ENCODE data around the gene CAV3. TPM values are rescaled to one million over a fixed set of nuclear protein-coding genes. Genes with fewer than 3 reads are reported as not detected.

CAV3 gene
- total RNA-seq, 1 experiment from 2014 or later: 0.24 TPM

GRCh38 chr3:8736436-8736835, 2.8 kb downstream of the CAV3 start:
- Histone ChIP-seq H3K27ac (no peak overlapping the region), H3K9me3 (ENCODE audit: insufficient read depth, low read depth) (no peaks in the 10 kb centered on the region), H3F3A (ENCODE audit: insufficient read depth, low read depth) (peaks cover 20% of the 10 kb centered on the region; the same call in 1 of the 2 replicates), H3K79me2 (ENCODE audit: low read depth) (no peaks in the 10 kb centered on the region), H3K36me3 (ENCODE audit: low read depth) (no peaks in the 10 kb centered on the region), H3K4me1 (replicated peaks; ENCODE audit: insufficient read depth) (peaks cover 64% of the 10 kb centered on the region), H3K27me3 (ENCODE audit: insufficient read depth, low read depth) (no peaks in the 10 kb centered on the region), H3K9me2 (ENCODE audit: insufficient read depth) (no peaks in the 10 kb centered on the region), H3K4me3 (no peak overlapping the region), H2AFZ (no peak overlapping the region), H4K20me1 (ENCODE audit: insufficient read depth) (no peaks in the 10 kb centered on the region), H3K4me2 (no peak overlapping the region)
- ChIA-PET POLR2A (ENCODE audit: unreplicated experiment) (no interaction called here), CTCF (no interaction called here)
- intact Hi-C loops (cut with micrococcal nuclease; ENCODE audit: unreplicated experiment): no loop called here
- BruUV-seq (replicated peaks): no TSS peak
- DNase-seq: no peak
- TF ChIP-seq, protein P1, sequence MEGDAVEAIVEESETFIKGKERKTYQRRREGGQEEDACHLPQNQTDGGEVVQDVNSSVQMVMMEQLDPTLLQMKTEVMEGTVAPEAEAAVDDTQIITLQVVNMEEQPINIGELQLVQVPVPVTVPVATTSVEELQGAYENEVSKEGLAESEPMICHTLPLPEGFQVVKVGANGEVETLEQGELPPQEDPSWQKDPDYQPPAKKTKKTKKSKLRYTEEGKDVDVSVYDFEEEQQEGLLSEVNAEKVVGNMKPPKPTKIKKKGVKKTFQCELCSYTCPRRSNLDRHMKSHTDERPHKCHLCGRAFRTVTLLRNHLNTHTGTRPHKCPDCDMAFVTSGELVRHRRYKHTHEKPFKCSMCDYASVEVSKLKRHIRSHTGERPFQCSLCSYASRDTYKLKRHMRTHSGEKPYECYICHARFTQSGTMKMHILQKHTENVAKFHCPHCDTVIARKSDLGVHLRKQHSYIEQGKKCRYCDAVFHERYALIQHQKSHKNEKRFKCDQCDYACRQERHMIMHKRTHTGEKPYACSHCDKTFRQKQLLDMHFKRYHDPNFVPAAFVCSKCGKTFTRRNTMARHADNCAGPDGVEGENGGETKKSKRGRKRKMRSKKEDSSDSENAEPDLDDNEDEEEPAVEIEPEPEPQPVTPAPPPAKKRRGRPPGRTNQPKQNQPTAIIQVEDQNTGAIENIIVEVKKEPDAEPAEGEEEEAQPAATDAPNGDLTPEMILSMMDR (conservative IDR thresholded peaks at IDR 0.05): no peak
- no peak for TF ChIP-seq EZH2 (IDR thresholded peaks at IDR 0.05; ENCODE audit: low read depth)

- no peaks in the 10 kb centered on the region for H3K79me2 ChIP-seq (ENCODE audit: low read depth)
- no TSS peak for BruUV-seq (replicated peaks)
- no peaks in the 10 kb centered on the region for H3K27me3 ChIP-seq (ENCODE audit: insufficient read depth, low read depth)
- H3K4me2 ChIP-seq: no peak overlapping the region
- intact Hi-C loops (cut with micrococcal nuclease; ENCODE audit: unreplicated experiment): no loop called here
- no peaks in the 10 kb centered on the region for H3K9me2 ChIP-seq (ENCODE audit: insufficient read depth)
- no peaks in the 10 kb centered on the region for H3K9me3 ChIP-seq (ENCODE audit: insufficient read depth, low read depth)
- no peak overlapping the region for H3K27ac ChIP-seq
- no peaks in the 10 kb centered on the region for H3K36me3 ChIP-seq (ENCODE audit: low read depth)
- TF ChIP-seq, protein P1 (conservative IDR thresholded peaks at IDR 0.05): no peak
- TF ChIP-seq EZH2 (IDR thresholded peaks at IDR 0.05; ENCODE audit: low read depth): no peak
- POLR2A ChIA-PET (ENCODE audit: unreplicated experiment): no interaction called here
- no peak for DNase-seq
- CTCF ChIA-PET: no interaction called here
- peaks cover 69% of the 10 kb centered on the region for H3K4me1 ChIP-seq (replicated peaks; ENCODE audit: insufficient read depth)
- H2AFZ ChIP-seq: no peak overlapping the region
- no peak overlapping the region for H3K4me3 ChIP-seq
- peaks cover 25% of the 10 kb centered on the region; the same call in 1 of the 2 replicates for H3F3A ChIP-seq (ENCODE audit: insufficient read depth, low read depth)
- H4K20me1 ChIP-seq (ENCODE audit: insufficient read depth): no peaks in the 10 kb centered on the region
Measured at GRCh38 chr3:8737301-8737700, 3.7 kb downstream of the CAV3 start.

GRCh38 chr3:8737823-8738222, 4.2 kb downstream of the CAV3 start:
- no peaks in the 10 kb centered on the region for H3K36me3 ChIP-seq (ENCODE audit: low read depth)
- peaks cover 69% of the 10 kb centered on the region for H3K4me1 ChIP-seq (replicated peaks; ENCODE audit: insufficient read depth)

More at GRCh38 chr3:8737823-8738222, 4.2 kb downstream of the CAV3 start:
- BruUV-seq (replicated peaks): no TSS peak
- Histone ChIP-seq H3K4me2 (no peak overlapping the region), H3K9me3 (ENCODE audit: insufficient read depth, low read depth) (no peaks in the 10 kb centered on the region), H3K9me2 (ENCODE audit: insufficient read depth) (no peaks in the 10 kb centered on the region), H2AFZ (no peak overlapping the region), H3K4me3 (no peak overlapping the region), H3F3A (ENCODE audit: insufficient read depth, low read depth) (peaks cover 25% of the 10 kb centered on the region; the same call in 1 of the 2 replicates), H3K27ac (no peak overlapping the region), H4K20me1 (ENCODE audit: insufficient read depth) (no peaks in the 10 kb centered on the region), H3K79me2 (ENCODE audit: low read depth) (no peaks in the 10 kb centered on the region), H3K27me3 (ENCODE audit: insufficient read depth, low read depth) (no peaks in the 10 kb centered on the region)
- intact Hi-C loops (cut with micrococcal nuclease; ENCODE audit: unreplicated experiment): no loop called here
- no peak for DNase-seq
- POLR2A ChIA-PET (ENCODE audit: unreplicated experiment): no interaction called here
- CTCF ChIA-PET: no interaction called here
- TF ChIP-seq, protein P1 (conservative IDR thresholded peaks at IDR 0.05): no peak; the same call in 1 of the 2 replicates
- TF ChIP-seq EZH2 (IDR thresholded peaks at IDR 0.05; ENCODE audit: low read depth): no peak
